Tibial artery (tissue), 4 donors: ENCODE data around the gene SAMD8.

Experiments used
- DNase-seq, 2 donors: peaks; one replicate each; pipeline ENCODE4 v3.0.0-alpha.2; 2019
- H3K27ac ChIP-seq, 2 donors: fragments of 200-600 bp; sonication (generic) in 1 of 2; 1 replicate in 1 of 2; 2 replicates in 1 of 2; pipeline ENCODE4 v1.5.1; 2018 to 2019; ENCODE audit warnings: mild to moderate bottlenecking in 1 of 2
- H3K27me3 ChIP-seq, 2 donors: fragments of 200-600 bp; sonication (generic) in 1 of 2; one replicate each; pipeline versions ENCODE4 v1.5.1 to v1.6.0; 2016 to 2019
- H3K36me3 ChIP-seq, 3 donors: fragments of 200-600 bp; sonication (generic) in 2 of 3; one replicate each; pipeline ENCODE4 v1.5.1; 2016 to 2019; ENCODE audit warnings: mild to moderate bottlenecking in 2 of 3
- H3K4me1 ChIP-seq, 4 donors: fragments of 200-600 bp; sonication (generic) in 2 of 4; 1 replicate in 3 of 4; 2 replicates in 1 of 4; pipeline ENCODE4 v1.5.1; 2016 to 2019
- H3K4me3 ChIP-seq, 2 donors: fragments of 200-600 bp; sonication (generic) in 1 of 2; 1 replicate in 1 of 2; 2 replicates in 1 of 2; pipeline ENCODE4 v1.5.1; 2018 to 2019; ENCODE audit warnings: mild to moderate bottlenecking in 2 of 2
- H3K9me3 ChIP-seq, 3 donors: fragments of 200-600 bp; sonication (generic) in 1 of 3; one replicate each; pipeline ENCODE4 v1.5.1; 2016 to 2019
- CTCF ChIP-seq, 2 experiments: fragments of 200-600 bp in 1 of 2; fragments of 450-650 bp in 1 of 2; IDR thresholded peaks; one replicate each; pipeline ENCODE4 v1.5.1; 2017 to 2019; ENCODE audit warnings: antibody characterized with exemption in 2 of 2, mild to moderate bottlenecking in 1 of 2, moderate library complexity in 1 of 2
- intact Hi-C: fragments of 100-400 bp; cut with DNase I; formaldehyde crosslinking; loops from one replicate; pipeline ENCODE4 v1.15.0; 2023; ENCODE audit warnings: low total_unique reads

SAMD8 gene

GRCh38 chr10:75080554-75080953, 30.9 kb upstream of the SAMD8 start:
- Histone ChIP-seq H3K9me3 (peaks cover 0 to 11% (median 9%) of the 10 kb centered on the region in 3 donors), H3K4me1 (no peaks in the 10 kb centered on the region), H3K36me3 (no peaks in the 10 kb centered on the region), H3K27ac (no peak overlapping the region), H3K27me3 (no peaks in the 10 kb centered on the region), H3K4me3 (no peak overlapping the region)
- no peak for TF ChIP-seq CTCF (IDR thresholded peaks at IDR 0.05)
- intact Hi-C loops = no loop called here
- DNase-seq = no peak

- no peak for TF ChIP-seq CTCF (IDR thresholded peaks at IDR 0.05)
- Histone ChIP-seq H3K27ac (no peak overlapping the region), H3K4me1 (no peaks in the 10 kb centered on the region), H3K27me3 (no peaks in the 10 kb centered on the region), H3K36me3 (no peaks in the 10 kb centered on the region), H3K9me3 (peaks cover 0 to 11% (median 9%) of the 10 kb centered on the region in 3 donors), H3K4me3 (no peak overlapping the region)
- intact Hi-C loops = no loop called here
- DNase-seq = no peak
These were observed 30.1 kb upstream of the SAMD8 start for GRCh38 chr10:75081379-75081778.

- Histone ChIP-seq H3K36me3 (no peaks in the 10 kb centered on the region), H3K4me1 (no peaks in the 10 kb centered on the region), H3K4me3 (no peak overlapping the region), H3K9me3 (peaks cover 0 to 11% (median 9%) of the 10 kb centered on the region in 3 donors), H3K27ac (no peak overlapping the region), H3K27me3 (no peaks in the 10 kb centered on the region)
- DNase-seq = no peak
- TF ChIP-seq CTCF (IDR thresholded peaks at IDR 0.05) = no peak
- intact Hi-C loops = no loop called here
These were observed 27.3 kb upstream of the SAMD8 start for GRCh38 chr10:75083972-75084833.

GRCh38 chr10:75084834-75085384, 26.5 kb upstream of the SAMD8 start:
- Histone ChIP-seq H3K4me1 (no peaks in the 10 kb centered on the region), H3K4me3 (no peak overlapping the region), H3K36me3 (no peaks in the 10 kb centered on the region), H3K27ac (no peak overlapping the region), H3K27me3 (no peaks in the 10 kb centered on the region), H3K9me3 (peaks cover 0 to 11% (median 9%) of the 10 kb centered on the region in 3 donors)
- no peak for TF ChIP-seq CTCF (IDR thresholded peaks at IDR 0.05)
- intact Hi-C loops = no loop called here
- no peak for DNase-seq

- no peaks in the 10 kb centered on the region for H3K27me3 ChIP-seq
- H3K9me3 ChIP-seq = peaks cover 0 to 4% (median 3%) of the 10 kb centered on the region in 3 donors
- H3K4me3 ChIP-seq = no peak overlapping the region
- no peak for TF ChIP-seq CTCF (IDR thresholded peaks at IDR 0.05)
- DNase-seq = no peak
- intact Hi-C loops = no loop called here
- H3K4me1 ChIP-seq = no peaks in the 10 kb centered on the region
- H3K27ac ChIP-seq = no peak overlapping the region
- H3K36me3 ChIP-seq = no peaks in the 10 kb centered on the region
These were observed 25.1 kb upstream of the SAMD8 start for GRCh38 chr10:75086278-75086934.
